Astrocyte of the spinal cord (primary cell): ENCODE measurements around the gene SLC9A5.

Experiments
- DNase-seq: peaks from one replicate; pipeline ENCODE4 v3.0.0; 2011; ENCODE audit warnings: low read depth, low spot score
- H3K4me3 ChIP-seq: 2 replicates; pipeline ENCODE4 v1.5.1; 2011; ENCODE audit warnings: low read depth, mild to moderate bottlenecking, low read length, moderate library complexity
- in situ Hi-C: cut with HindIII; loops from 2 replicates; pipeline ENCODE4 v1.10.0; 2017; ENCODE audit warnings: low sequenced_read_pairs
- TF ChIP-seq, protein P1 (sequence below): IDR thresholded peaks from 2 replicates; pipeline ENCODE4 v1.5.1; 2012; ENCODE audit warnings: low read depth, mild to moderate bottlenecking, low read length, inconsistent platforms

The SLC9A5 gene

DNA sequence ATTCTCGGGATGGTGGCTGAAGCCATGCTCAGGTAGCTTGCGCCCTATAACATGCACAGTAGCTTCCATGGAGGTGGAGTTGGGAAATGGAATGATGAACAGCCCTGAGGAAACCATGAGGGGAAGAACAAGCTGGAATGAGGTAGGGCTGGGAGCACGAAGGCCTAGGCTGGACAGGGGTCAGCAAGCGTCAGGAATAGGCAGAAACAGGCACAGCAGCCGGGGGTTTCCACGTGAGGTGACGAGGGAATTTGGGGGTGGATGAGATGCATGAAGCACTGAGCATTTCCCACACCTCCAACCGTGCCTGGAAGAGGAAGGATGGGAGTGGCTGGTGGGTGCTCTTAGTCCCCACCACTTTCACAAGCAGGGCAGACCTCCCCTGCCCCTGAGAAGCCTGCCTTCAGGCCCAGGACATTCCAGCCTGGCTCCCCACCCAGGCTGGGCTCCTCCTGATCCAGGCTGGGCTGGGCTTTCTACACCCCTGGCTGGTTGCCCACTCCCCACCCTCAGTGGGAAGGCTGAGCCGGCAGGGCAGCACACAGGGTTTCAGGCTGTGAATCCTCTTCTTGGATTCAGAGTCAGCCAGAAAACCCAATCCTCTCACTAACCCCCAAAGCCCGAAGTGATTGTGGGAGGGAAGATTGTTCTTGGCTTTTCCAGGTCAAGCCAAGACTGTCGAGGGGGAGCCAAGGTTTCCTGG lies 52.5 kb downstream of the SLC9A5 start:
- in situ Hi-C loops = no loop called here

DNA sequence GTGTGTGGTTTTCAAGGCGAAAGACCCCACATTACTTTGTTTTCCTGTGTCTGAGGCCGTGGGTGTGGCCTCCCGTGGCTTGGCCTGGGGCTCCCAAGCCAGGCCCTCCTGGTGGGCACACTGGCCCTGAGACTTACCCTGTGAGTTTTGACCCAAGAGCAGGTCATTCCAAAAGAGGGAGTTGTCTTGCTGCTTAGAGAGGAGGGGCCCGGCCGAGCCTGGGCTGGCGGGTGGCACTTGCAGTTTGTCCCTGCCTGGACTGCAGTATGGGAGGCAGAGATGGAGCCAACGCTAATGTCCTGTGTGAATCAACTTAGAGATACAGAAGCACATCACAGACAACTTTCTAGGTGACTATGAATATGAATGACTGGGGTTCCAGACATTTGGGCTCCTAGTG lies 53.3 kb downstream of the SLC9A5 start:
- in situ Hi-C loops = no loop called here
- DNase-seq = no peak
- H3K4me3 ChIP-seq = no peak overlapping the region
- TF ChIP-seq, protein P1, sequence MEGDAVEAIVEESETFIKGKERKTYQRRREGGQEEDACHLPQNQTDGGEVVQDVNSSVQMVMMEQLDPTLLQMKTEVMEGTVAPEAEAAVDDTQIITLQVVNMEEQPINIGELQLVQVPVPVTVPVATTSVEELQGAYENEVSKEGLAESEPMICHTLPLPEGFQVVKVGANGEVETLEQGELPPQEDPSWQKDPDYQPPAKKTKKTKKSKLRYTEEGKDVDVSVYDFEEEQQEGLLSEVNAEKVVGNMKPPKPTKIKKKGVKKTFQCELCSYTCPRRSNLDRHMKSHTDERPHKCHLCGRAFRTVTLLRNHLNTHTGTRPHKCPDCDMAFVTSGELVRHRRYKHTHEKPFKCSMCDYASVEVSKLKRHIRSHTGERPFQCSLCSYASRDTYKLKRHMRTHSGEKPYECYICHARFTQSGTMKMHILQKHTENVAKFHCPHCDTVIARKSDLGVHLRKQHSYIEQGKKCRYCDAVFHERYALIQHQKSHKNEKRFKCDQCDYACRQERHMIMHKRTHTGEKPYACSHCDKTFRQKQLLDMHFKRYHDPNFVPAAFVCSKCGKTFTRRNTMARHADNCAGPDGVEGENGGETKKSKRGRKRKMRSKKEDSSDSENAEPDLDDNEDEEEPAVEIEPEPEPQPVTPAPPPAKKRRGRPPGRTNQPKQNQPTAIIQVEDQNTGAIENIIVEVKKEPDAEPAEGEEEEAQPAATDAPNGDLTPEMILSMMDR = no peak

More for the DNA sequence above, 52.5 kb downstream of the SLC9A5 start:
- H3K4me3 ChIP-seq = no peak overlapping the region
- no peak for DNase-seq
- TF ChIP-seq, protein P1 = no peak

DNA sequence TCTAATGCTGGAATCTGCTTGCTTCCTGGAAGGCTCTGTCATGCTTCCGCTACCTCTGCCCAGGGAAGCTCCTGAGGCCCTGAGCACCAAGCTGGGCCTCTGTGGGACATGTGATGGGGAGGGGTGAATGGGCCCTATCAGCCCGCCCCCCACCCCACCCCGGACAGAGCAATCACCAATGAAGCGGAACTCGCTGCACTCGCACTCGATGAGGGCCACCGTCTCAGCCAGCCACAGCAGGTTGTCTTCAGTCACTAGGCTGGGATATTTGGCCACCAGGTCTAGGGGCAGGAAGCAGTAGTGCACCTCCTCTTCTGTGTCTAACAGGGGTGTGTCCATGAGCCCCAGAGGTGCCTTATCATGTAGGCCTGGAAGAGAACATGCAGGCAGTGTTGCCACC lies 54.2 kb downstream of the SLC9A5 start:
- TF ChIP-seq, protein P1 = no peak
- no peak overlapping the region for H3K4me3 ChIP-seq
- DNase-seq = no peak
- in situ Hi-C loops = no loop called here

DNA sequence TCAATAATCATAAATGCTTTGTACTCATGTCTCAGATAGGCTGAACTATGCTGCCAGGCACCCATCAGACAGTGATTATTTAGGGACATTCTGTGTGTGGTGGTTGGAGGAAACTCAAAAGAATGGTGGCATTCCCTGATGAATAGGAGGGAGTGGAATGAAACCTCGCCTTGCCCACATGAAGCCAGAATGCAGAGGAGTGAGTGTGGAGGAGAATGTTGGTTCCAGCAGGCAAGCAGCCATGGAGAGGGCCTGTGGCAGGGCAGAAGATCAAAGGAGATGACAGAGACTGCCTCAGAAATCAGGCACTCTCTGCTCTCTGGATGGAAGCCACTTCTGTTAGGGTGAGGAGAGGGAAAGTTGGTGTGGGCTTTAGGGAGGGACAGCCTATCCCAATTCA lies 55.2 kb downstream of the SLC9A5 start:
- DNase-seq = no peak
- in situ Hi-C loops = no loop called here
- TF ChIP-seq, protein P1 = no peak
- no peak overlapping the region for H3K4me3 ChIP-seq

DNA sequence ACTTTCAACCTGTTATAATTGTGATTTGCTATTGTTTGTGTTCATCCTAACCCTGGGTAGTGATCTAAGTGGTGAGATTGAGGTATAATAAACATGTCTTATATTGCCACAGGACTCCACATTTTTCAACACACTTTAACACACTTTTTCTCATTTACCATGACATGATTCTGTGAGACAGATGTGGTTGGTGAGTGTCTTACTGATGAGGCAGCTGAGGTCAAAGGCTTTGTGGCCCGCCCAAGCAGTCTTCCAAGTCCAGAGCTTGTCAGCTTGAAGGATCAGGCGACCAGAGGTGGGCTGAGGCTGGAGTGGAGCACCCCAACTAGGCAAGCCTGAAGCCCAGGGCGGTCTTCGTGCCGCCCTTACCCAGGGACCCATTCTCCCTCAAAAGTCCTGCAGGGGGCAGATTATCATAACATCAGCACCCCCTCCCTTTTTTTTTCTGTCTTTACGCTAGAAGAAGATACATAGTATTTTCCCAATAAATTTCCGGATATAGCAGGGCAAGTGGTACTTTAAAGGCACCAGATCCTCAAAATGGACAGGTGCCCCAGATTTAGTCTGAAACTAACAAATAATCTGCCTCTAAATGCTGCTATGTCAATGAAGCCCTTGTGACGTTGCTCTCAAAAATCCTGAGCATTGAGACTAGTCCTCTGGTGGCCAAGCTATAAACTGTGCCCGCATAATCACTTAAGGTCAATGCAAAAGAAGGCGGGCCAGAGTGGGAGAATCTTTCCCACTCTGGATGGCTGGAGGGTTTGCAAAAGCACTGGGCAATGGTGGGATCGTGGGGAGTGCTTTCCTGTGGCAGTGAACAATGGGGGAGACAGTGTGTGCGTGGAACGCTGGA lies 56.7 kb downstream of the SLC9A5 start:
- TF ChIP-seq, protein P1 = no peak
- no peak for DNase-seq
- H3K4me3 ChIP-seq = no peak overlapping the region
- in situ Hi-C loops = no loop called here

DNA sequence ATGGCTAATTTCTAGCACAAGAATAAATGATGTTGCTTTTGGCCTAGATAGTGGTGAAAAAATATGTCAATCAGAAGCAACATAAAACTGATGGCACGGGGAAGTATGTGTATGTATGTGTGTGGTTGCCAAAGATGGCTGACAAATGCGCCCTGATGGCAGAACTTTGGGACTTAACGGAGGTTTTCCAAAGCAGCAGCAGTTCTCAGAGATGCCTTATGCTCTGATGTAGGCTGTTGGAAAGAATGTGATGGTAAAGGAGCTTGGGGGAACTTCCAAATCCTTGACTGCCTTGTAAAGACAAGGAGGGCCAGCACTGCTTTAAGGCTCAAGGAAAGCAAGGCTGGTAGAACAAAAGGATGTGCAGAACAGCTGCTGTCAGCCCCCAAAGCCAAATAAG lies 61.8 kb downstream of the SLC9A5 start:
- in situ Hi-C loops = no loop called here
- DNase-seq = no peak
- TF ChIP-seq, protein P1 = no peak
- H3K4me3 ChIP-seq = no peak overlapping the region
